Measurements from ENCODE around the gene ACSF2. TPM values are rescaled to one million over a fixed set of nuclear protein-coding genes. Genes with fewer than 3 reads are reported as not detected.

ACSF2 gene
- total RNA-seq, 1 experiment from 2014 or later = 161 TPM

DNA sequence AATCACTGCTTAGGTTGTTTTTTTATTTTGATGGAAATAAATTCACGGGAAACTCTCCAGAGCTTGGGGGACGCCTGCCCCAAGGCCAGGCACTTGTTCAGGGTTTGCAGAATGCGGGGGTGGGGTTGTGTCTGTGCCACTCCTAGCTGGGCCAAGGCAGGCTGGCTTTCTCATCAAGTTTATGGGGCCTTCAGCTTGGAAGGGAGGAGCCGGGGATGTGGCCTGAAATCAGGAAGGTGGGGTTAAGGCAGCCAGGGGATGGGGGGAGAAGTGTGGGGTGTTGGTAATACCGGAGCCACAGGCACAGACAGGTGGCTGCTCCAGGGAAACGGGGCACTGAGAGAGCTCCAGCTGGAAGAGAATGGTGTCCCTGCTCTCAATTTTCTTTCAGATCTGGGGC lies 44.4 kb downstream of the ACSF2 start:
- TF ChIP-seq, protein P1, sequence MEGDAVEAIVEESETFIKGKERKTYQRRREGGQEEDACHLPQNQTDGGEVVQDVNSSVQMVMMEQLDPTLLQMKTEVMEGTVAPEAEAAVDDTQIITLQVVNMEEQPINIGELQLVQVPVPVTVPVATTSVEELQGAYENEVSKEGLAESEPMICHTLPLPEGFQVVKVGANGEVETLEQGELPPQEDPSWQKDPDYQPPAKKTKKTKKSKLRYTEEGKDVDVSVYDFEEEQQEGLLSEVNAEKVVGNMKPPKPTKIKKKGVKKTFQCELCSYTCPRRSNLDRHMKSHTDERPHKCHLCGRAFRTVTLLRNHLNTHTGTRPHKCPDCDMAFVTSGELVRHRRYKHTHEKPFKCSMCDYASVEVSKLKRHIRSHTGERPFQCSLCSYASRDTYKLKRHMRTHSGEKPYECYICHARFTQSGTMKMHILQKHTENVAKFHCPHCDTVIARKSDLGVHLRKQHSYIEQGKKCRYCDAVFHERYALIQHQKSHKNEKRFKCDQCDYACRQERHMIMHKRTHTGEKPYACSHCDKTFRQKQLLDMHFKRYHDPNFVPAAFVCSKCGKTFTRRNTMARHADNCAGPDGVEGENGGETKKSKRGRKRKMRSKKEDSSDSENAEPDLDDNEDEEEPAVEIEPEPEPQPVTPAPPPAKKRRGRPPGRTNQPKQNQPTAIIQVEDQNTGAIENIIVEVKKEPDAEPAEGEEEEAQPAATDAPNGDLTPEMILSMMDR (IDR thresholded peaks at IDR 0.05; ENCODE audit: insufficient read depth in 1 of 2, low read depth in 1 of 2, low read length in 1 of 2, severe bottlenecking in 1 of 2, unreplicated experiment in 1 of 2) = no peak
- H3K4me3 ChIP-seq (ENCODE audit: low read depth, low read length) = no peak overlapping the region
- peaks cover 1% of the 10 kb centered on the region for H3K4me1 ChIP-seq
- no peaks in the 10 kb centered on the region for H3K27me3 Mint-ChIP-seq (ENCODE audit: insufficient read depth, unreplicated experiment)
- peaks cover 9% of the 10 kb centered on the region for H3K36me3 Mint-ChIP-seq (ENCODE audit: insufficient read depth, unreplicated experiment)
- no peaks in the 10 kb centered on the region for H3K27me3 ChIP-seq (replicated peaks; ENCODE audit: control insufficient read depth, insufficient read depth, low read length)
- H3K9me3 ChIP-seq = no peaks in the 10 kb centered on the region
- intact Hi-C loops (cut with micrococcal nuclease; ENCODE audit: unreplicated experiment) = no loop called here
- no peaks in the 10 kb centered on the region for H3K9me3 Mint-ChIP-seq (ENCODE audit: unreplicated experiment)
- no peak overlapping the region for H3K27ac Mint-ChIP-seq (ENCODE audit: unreplicated experiment)
- ChIA-PET POLR2A (interaction anchor here (0.8 kb wide), 1 partner anchor 73 kb away, joined by 4 read pairs; no protein-coding TSS in a partner anchor), CTCF (no interaction called here)
- BruUV-seq (replicated peaks) = no TSS peak
- no peak for DNase-seq
- peaks cover 2% of the 10 kb centered on the region for H3K4me1 Mint-ChIP-seq (ENCODE audit: low read depth, unreplicated experiment)
- H3K36me3 ChIP-seq (ENCODE audit: control insufficient read depth, insufficient read depth, low read length) = peaks cover 3% of the 10 kb centered on the region; the same call in 1 of the 2 replicates
- H3K4me3 Mint-ChIP-seq (ENCODE audit: unreplicated experiment) = no peak overlapping the region

DNA sequence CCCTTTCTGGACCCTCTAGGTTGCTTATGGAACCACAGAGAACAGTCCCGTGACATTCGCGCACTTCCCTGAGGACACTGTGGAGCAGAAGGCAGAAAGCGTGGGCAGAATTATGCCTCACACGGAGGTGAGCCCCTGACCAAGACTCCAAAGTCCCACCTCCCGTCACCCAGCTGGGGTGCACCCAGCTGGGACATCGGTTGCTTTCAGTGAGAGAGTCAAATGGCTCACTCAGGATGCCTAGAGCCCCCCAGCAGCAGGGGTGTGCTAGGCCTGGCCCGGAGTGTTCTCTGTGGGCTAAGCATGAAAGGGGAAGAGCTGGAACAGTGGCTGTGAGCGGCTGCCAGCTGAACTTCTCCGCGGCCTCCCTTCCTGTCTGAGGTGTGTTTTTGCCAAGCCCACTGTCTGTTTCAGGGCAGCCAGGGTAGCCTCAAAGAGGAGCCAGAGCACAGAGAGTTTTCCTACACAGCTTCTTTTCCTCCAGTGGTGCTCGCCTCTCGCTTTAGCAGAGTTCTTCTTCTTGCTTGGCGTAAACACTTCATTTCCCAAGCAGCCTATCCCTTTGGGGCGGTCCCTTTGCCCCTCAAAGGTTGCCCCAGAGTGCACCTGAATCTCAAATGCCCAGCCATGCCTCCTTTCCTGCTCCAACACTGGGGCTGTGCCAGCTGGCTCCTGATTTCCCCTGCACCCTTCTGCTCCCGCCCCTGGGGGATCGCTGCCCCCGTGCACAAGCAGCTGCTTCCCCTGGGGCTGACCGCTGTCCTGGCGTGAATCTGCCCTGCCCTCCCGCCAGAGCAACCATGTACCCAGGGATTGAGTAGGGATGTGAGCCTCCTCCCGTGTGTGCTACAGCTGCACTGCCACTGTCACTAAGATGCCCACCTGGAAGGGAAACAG lies 45.2 kb downstream of the ACSF2 start:
- H3K27me3 Mint-ChIP-seq (ENCODE audit: insufficient read depth, unreplicated experiment) = no peaks in the 10 kb centered on the region
- H3K36me3 Mint-ChIP-seq (ENCODE audit: insufficient read depth, unreplicated experiment) = peaks cover 7% of the 10 kb centered on the region
- Histone ChIP-seq H3K27me3 (replicated peaks; ENCODE audit: control insufficient read depth, insufficient read depth, low read length) (no peaks in the 10 kb centered on the region), H3K9me3 (no peaks in the 10 kb centered on the region), H3K4me3 (ENCODE audit: low read depth, low read length) (no peak overlapping the region), H3K4me1 (peaks cover 5% of the 10 kb centered on the region), H3K36me3 (ENCODE audit: control insufficient read depth, insufficient read depth, low read length) (peaks cover 3% of the 10 kb centered on the region; the same call in 1 of the 2 replicates)
- intact Hi-C loops (cut with micrococcal nuclease; ENCODE audit: unreplicated experiment) = no loop called here
- no peak overlapping the region for H3K27ac Mint-ChIP-seq (ENCODE audit: unreplicated experiment)
- TF ChIP-seq, protein P1 (IDR thresholded peaks at IDR 0.05; ENCODE audit: insufficient read depth in 1 of 2, low read depth in 1 of 2, low read length in 1 of 2, severe bottlenecking in 1 of 2, unreplicated experiment in 1 of 2) = no peak
- no peak overlapping the region for H3K4me3 Mint-ChIP-seq (ENCODE audit: unreplicated experiment)
- peaks cover 9% of the 10 kb centered on the region for H3K4me1 Mint-ChIP-seq (ENCODE audit: low read depth, unreplicated experiment)
- CTCF ChIA-PET = interaction anchor here (0.5 to 2.1 kb wide), 5 partner anchors 26 to 1101 kb away, joined by 3 to 9 read pairs (median 4); partner anchors contain the start of genes ACSF2 and LRRC59
- POLR2A ChIA-PET = interaction anchor here (0.8 to 1.4 kb wide), 2 partner anchors 74 kb away, joined by 4 to 5 read pairs; partner anchors contain the start of gene LRRC59
- no TSS peak for BruUV-seq (replicated peaks)
- DNase-seq = no peak
- no peaks in the 10 kb centered on the region for H3K9me3 Mint-ChIP-seq (ENCODE audit: unreplicated experiment)

DNA sequence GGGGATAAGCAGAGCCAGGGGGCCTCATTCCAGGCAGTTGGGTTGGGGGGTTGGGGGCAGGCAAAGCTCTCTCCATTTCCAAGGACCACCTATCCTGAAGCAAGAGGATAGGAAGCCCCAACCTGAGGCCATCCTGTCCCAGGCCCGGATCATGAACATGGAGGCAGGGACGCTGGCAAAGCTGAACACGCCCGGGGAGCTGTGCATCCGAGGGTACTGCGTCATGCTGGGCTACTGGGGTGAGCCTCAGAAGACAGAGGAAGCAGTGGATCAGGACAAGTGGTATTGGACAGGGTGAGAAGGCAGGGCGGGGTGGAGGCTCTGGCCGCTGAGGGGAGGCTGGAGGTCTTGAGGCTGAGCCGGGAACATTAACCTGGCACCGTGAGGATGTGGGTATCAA lies 46.3 kb downstream of the ACSF2 start:
- CTCF ChIA-PET = interaction anchor here (0.6 to 2.1 kb wide), 6 partner anchors 27 to 1102 kb away, joined by 3 to 9 read pairs (median 4); partner anchors contain the start of gene LRRC59
- POLR2A ChIA-PET = interaction anchor here (1.4 kb wide), 1 partner anchor 75 kb away, joined by 5 read pairs; the partner anchor contains the start of gene LRRC59
- H3K27ac Mint-ChIP-seq (ENCODE audit: unreplicated experiment) = no peak overlapping the region

More for the DNA sequence above, 46.3 kb downstream of the ACSF2 start:
- no peaks in the 10 kb centered on the region for H3K27me3 ChIP-seq (replicated peaks; ENCODE audit: control insufficient read depth, insufficient read depth, low read length)
- H3K4me3 ChIP-seq (ENCODE audit: low read depth, low read length) = no peak overlapping the region
- intact Hi-C loops (cut with micrococcal nuclease; ENCODE audit: unreplicated experiment) = no loop called here
- no peaks in the 10 kb centered on the region for H3K27me3 Mint-ChIP-seq (ENCODE audit: insufficient read depth, unreplicated experiment)
- peaks cover 8% of the 10 kb centered on the region for H3K4me1 ChIP-seq
- peaks cover 3% of the 10 kb centered on the region; the same call in 1 of the 2 replicates for H3K36me3 ChIP-seq (ENCODE audit: control insufficient read depth, insufficient read depth, low read length)
- H3K4me3 Mint-ChIP-seq (ENCODE audit: unreplicated experiment) = no peak overlapping the region
- H3K36me3 Mint-ChIP-seq (ENCODE audit: insufficient read depth, unreplicated experiment) = no peaks in the 10 kb centered on the region
- no TSS peak for BruUV-seq (replicated peaks)
- peaks cover 13% of the 10 kb centered on the region for H3K4me1 Mint-ChIP-seq (ENCODE audit: low read depth, unreplicated experiment)
- H3K9me3 Mint-ChIP-seq (ENCODE audit: unreplicated experiment) = no peaks in the 10 kb centered on the region
- no peaks in the 10 kb centered on the region for H3K9me3 ChIP-seq
- DNase-seq = no peak
- TF ChIP-seq, protein P1 (IDR thresholded peaks at IDR 0.05; ENCODE audit: insufficient read depth in 1 of 2, low read depth in 1 of 2, low read length in 1 of 2, severe bottlenecking in 1 of 2, unreplicated experiment in 1 of 2) = no peak
